NCI-H526 treated with DMSO at 0.1 percent for 48 hours (cell line): ENCODE results near the gene HEBP2.
A peak's percentile ranks its signal among the peaks of the same experiment; 100 is the strongest.

Source experiments
- DNase-seq: peaks from one replicate; lab custom pipeline; 2025; lab: John Stamatoyannopoulos, UW

The HEBP2 gene

GRCh38 chr6:138397128-138398122, 6.6 kb upstream of the HEBP2 start:
- peak; percentile 32 for DNase-seq

GRCh38 chr6:138400326-138400725, 3.7 kb upstream of the HEBP2 start:
- DNase-seq: no peak

DNA sequence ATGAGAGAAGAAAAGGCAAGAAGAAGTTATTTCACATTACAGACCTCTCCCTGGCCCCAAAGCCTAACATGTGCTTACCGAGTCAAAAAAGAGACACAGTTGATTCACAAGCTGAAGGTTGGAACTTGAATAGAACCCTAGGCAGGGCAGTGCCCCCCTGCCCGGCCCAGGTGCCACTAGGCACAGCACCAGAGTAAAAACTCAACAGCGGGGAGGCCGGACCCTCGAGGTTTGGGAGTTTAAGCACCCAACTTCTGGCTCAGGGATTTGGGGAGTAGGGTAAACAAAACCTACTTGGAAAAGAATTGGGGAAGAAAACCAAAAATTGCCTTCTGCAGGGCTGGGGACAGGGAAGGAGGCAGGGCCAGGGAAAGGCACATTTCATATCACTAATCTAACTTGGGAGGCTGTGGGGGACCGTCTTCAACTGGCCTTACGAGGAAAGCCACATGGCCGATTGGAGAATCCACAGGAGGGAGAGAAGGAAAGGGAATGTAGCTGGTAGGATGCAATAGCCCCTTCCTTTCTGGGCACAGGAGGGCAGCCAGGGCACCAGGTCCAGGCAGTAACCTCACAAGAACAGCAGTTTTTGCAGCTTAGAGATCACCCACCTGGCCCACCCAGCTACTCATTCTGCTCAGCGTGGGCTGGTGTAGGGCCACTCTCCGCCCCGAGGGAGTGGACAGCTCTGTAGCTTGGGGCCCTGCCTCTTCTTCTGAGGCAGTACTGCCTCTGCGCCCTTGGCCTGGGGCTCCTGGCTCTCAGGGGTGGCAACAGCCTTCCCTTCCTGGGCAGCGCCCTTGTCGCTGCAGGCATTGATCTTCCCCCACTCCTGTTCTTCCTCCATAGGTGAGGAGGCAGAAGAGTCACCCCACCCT, 1.8 kb upstream of the HEBP2 start:
- no peak for DNase-seq

- DNase-seq: no peak
Observed at GRCh38 chr6:138402838-138403187, 1.2 kb upstream of the HEBP2 start.

DNA sequence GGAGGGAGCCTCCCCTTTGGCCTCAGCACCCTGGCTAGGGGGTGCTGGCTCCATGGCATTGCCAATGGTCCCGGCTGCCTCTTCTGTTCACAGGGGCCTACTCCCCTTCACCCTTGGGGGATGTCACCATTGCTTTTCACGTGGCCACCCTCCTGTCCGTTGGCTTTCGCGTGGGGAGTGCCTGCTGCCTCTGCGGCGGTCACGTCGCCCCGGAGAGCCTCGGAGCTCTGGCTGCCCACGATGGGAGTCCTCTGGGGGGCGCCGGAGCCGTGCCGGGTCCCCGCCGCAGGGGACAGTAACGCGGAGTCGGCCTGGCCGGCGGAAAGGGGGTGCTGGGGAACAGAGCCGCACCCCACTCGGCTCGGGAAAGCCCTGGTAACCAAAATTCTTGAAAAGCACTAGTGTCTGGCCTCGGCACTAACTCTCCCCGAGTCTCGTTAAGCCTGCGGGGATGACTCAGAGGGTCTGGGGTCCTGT, 661 bp upstream of the HEBP2 start:
- DNase-seq: no peak

DNA sequence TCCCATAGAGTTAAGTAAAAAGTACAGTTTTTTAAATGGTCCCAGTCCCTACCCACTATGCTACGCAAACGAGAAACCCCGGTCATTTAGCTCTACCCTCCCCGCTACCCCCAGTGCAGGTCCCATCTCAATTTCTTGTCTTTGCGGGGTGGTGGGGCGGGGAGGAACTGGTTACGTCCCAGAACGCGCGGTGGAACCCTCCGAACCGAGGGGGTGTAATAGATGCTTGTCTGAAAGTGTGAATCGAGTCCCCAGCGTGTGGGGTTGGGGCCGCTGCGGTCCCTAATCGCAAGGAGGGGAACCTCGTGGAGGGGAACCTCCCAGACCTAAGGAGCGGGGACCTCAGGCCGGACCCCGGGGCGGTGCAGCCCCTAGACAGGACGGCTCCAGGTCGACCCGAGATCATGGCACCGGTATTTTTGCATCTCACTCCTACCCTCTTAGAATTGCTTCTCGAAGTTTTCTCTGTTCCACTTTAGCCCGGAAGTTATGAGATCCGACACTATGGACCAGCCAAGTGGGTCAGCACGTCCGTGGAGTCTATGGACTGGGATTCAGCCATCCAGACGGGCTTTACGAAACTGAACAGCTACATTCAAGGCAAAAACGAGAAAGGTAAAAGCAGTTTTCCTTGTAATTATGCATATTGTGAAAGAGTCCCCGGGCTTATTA, 779 bp downstream of the HEBP2 start:
- DNase-seq: no peak

DNA sequence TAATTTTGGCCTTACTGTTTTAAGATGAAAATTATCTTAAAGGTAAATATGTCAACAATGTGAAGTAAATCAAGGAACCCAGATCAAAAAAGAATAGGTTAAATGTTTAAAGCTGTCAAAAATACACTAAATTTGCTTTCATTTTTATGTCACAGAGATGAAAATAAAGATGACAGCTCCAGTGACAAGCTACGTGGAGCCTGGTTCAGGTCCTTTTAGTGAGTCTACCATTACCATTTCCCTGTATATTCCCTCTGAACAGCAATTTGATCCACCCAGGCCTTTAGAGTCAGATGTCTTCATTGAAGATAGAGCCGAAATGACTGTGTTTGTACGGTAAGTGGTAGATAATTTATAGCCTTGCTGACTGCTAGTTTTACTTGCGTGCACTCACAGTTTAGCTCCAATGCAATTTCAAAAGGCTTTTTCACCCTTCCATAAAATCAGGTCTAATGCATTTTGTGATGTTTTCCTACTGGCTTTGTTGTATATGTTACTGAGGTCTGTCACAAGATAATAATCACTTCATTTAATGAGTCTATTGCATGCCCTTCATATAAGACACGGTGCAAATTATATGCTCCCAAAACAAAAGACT, 1.9 kb downstream of the HEBP2 start:
- DNase-seq: no peak

- no peak for DNase-seq
Observed at GRCh38 chr6:138406443-138406842, 2.4 kb downstream of the HEBP2 start.

GRCh38 chr6:138410048-138410735, 6.2 kb downstream of the HEBP2 start:
- DNase-seq: no peak

DNA sequence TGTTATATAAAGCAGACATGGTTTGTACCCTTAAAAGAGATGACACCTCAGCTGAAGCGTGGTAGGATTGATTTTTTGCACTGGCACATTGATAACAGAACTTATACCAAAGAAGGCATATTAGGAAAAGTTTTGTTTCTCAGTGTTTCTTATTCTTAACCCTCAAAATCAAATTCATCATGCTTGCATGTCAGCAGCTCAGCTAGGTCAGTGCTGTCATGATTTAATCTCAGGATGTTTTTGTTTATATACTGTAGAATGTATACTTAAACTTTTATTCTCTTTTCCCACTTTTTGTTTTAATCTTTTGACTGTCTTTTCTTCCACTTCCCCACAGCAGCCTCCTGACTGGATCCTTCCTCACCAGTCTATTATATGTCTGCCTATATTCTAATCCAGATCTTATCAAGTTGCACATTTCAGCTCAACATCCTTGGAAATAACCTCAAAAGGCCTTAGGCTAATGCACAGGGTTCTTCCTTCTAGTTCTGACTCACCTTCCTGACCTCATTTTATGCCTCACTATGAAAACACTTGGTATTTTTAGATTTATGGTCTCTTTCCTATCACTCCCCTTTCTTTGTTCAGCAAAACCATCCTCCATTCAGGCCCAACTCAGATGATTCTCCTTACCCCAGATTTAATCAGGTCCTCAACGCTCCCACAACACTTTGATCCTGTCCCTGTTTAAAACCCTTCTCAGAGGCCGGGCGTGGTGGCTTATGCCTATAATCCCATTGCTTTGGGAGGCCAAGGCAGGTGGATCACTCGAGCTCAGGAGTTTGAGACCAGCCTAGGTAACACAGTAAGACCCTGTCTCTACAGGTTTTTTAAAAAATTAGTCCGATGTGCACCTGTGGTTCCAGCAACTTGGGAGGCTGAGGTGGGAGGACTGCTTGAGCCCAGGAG, 7.2 kb downstream of the HEBP2 start:
- no peak for DNase-seq

DNA sequence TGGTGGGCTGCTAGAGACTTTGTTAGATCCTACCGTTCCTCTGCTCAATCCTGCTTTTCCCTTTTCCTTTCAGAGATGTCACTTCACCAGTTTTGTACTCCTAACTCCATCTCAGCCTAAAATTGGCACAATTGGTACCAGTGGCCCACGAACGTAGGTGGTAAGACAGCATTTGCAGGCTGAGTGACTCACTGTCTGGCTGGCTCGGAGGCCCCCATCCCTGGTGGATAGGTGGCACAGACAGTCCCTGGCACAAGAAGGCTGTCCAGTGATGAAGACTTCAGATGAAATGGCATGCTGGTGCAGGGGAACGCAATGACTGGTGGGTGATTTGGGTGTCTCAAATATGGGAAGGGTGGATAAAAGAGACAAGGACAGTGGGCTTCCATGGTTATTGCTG, 11.1 kb downstream of the HEBP2 start:
- DNase-seq: no peak

- no peak for DNase-seq
Observed at GRCh38 chr6:138416206-138416605, 12.2 kb downstream of the HEBP2 start.

GRCh38 chr6:138417493-138418117, 13.6 kb downstream of the HEBP2 start:
- no peak for DNase-seq

DNA sequence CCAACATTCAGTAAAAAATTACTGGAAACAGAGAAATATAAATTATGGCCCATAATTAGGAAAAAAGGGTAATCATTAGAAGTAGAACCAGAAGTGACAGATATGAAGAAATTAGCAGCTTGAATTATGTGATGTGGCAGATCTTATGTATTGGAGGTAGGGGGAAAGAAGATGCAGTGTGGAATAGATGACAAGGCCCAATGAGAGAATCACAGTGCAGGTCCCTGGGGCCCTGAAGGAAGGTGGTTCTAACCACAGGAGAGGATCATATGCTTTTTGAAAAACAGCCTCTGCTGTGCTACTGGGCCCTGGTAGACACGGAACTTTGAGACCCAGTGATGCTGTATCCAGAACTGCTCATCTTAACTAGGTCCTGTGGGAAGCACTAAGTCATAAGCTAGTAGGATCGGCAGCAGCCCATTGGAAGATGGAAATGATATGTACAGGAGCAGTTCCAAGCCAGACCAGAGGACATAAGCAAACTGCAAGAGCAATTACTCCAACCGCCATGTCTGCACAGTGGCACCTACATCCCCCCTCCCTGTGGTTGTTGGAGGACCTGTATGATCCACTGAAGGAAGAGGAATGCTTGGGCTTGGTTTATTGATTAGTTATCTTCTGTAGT, 14.2 kb downstream of the HEBP2 start:
- DNase-seq: no peak

GRCh38 chr6:138419766-138420165, 15.7 kb downstream of the HEBP2 start:
- DNase-seq: no peak

GRCh38 chr6:138420356-138420755, 16.3 kb downstream of the HEBP2 start:
- DNase-seq: no peak

GRCh38 chr6:138421089-138421488, 17.1 kb downstream of the HEBP2 start:
- DNase-seq: no peak

- no peak for DNase-seq
Observed at GRCh38 chr6:138421608-138422007, 17.6 kb downstream of the HEBP2 start.

- DNase-seq: no peak
Observed at GRCh38 chr6:138422861-138423260, 18.8 kb downstream of the HEBP2 start.
